HG03442 (cell line): ENCODE measurements around the gene LYRM9.
A peak's percentile ranks its signal among the peaks of the same experiment; 100 is the strongest.
"Not testable (repeated sequence)": the region's sequence is repeated elsewhere in the genome, so short reads cannot be mapped to it uniquely, and the experiment has no call there.

ENCODE experiments used
- ATAC-seq: cut with Tn5 transposase; IDR thresholded peaks from one replicate; pipeline ENCODE4 v1.9.1; 2021; ENCODE audit warnings: mild to moderate bottlenecking, moderate library complexity; ENCODE audit not compliant: unreplicated experiment

LYRM9 gene

DNA sequence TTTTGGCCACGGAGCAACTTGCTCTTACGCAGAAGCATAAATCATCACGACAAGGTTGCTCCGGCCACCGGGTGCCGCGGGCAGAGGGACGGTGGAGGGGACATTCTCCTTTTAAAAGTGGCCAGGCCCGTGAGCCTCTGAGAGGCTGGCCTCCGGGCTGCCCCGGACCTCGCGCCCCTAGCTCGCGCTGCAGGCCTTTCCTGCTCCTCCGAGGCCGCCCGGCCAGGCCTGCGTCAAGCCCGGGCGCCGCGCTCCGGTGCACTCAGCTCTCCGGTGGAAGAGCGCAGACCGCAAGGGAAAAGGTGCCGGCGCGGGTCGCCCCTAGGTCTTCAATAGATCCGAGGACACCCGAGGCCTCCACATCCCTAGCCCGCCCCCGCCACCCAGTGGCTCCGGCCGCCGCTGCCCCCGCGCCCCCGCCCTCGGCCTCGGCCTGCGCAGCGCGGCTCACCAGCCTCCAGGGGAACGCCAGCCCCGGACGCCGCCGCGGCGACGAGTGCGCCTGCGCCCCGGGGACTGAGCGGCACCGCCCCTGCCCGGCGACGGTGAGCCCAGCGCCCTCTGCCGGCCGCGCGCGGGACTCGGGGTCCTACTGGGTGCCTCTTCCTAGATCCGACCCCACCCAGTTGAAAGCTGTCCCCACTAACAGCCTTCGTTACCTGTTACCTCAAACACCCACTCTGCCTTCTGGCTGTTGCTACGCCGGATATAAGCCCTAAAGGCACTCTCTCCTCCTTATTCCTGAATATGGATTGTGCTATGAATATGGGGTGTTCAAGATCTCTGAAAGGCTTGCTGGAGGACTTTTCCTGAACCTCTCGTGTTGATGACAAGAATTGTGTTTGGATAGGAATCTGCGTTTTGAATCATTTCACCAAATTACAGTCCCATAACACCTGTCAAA, at the start of gene LYRM9:
Gene LYRM9 (minus strand): TSS at position 500 of the 904 bp plus-strand sequence. CDS start 10,671 bp downstream, outside the sequence.
- peak; percentile 93 for ATAC-seq

DNA sequence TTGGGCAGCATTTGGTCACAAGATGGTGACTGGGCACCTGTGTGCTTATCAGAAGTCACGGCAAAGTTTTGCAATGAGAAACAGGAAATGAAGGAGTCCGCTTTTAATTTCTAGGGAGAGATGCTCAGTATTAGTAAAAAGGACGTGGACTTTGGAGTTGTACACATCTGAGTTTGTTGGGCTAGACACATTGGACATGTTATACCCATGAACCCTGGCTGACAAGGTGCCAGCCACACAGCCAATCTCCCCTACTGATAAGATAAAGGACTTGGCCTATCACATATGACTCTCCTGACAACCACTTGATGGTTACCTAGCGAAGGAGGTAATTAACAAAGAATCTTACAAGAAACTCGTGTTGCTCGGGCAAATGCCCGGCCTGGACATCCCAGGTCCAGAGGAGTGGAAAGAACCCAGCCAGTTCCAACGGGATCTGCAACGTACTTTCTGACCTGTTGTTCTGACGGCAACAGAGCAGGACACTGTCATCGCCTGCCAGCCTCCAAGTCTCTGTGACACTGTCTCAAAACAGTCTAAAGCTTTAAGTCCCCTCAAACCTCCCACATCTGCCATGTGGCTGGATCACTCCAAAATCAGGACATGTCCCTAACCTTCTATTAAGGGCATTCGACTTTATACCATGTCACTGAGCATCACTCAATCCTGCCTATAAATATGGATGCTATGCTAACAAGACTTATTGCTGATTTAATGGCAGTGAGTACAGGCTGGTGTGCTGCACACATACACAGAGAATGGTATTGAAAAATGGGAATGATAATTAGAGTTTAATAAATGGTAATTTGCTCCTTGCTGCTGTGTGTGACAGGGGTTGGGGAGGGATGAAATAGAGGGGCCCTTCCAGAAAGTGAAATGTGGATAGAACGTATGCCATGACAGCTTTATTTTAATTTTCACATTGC, 47.6 kb upstream of the LYRM9 start:
- ATAC-seq, result no peak

- no peak for ATAC-seq
These were observed 46.6 kb upstream of the LYRM9 start for GRCh38 chr17:27939474-27940465.

- ATAC-seq, result no peak
These were observed 45.7 kb upstream of the LYRM9 start for GRCh38 chr17:27938864-27939263.

- ATAC-seq, result no peak
These were observed 45.1 kb upstream of the LYRM9 start for GRCh38 chr17:27938241-27938640.

- ATAC-seq, result no peak
These were observed 43.9 kb upstream of the LYRM9 start for GRCh38 chr17:27937025-27937546.

- no peak for ATAC-seq
These were observed 36.8 kb upstream of the LYRM9 start for GRCh38 chr17:27930000-27930399.

GRCh38 chr17:27928587-27928986, 35.4 kb upstream of the LYRM9 start:
- no peak for ATAC-seq

- ATAC-seq, result no peak
These were observed 34.6 kb upstream of the LYRM9 start for GRCh38 chr17:27927781-27928180.

- ATAC-seq, result no peak
These were observed 28.4 kb upstream of the LYRM9 start for GRCh38 chr17:27921599-27921998.

GRCh38 chr17:27921077-27921476, 27.9 kb upstream of the LYRM9 start:
- ATAC-seq, result no peak

GRCh38 chr17:27920569-27920968, 27.4 kb upstream of the LYRM9 start:
- no peak for ATAC-seq

DNA sequence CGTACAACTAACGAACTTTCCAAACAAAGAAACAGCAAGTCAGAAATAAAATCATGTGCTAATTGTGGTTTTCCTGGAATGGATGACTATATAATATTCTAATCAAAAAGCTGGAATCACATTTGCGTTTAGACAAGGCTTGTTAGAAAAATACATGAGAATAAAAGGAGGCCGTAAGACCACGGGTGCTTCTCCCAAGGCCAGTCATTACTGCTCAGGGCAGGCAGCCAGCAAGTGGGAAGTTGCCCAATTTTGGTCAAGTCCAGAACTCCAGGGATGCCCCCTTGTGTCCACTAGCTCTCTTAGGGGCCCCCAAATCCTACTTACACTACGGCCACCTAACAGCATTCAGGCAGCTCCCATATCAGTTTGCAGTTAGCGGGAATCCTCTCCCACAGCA, 25.9 kb upstream of the LYRM9 start:
- no peak for ATAC-seq

- no peak for ATAC-seq
These were observed 25.3 kb upstream of the LYRM9 start for GRCh38 chr17:27918498-27918897.

DNA sequence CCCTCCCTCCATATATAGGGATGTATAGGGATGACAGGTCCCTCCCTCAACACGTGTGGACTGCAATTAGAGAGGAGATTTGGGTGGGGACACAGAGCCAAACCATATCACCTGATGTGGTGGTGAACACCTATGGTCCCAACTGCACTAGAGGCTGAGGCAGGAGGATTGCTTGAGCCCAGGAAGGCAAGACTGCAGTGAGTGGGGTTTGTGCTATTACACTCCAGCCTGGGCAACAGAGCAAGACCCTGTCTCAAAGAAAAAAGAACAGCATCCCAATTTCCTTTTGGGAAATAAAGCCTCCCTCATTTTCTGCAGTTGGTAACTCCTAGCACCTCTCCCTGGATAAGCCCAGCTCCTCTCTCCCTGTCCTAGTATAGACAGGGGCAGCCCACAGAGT, 23.8 kb upstream of the LYRM9 start:
- no peak for ATAC-seq

GRCh38 chr17:27915709-27916108, 22.5 kb upstream of the LYRM9 start:
- ATAC-seq, result no peak

DNA sequence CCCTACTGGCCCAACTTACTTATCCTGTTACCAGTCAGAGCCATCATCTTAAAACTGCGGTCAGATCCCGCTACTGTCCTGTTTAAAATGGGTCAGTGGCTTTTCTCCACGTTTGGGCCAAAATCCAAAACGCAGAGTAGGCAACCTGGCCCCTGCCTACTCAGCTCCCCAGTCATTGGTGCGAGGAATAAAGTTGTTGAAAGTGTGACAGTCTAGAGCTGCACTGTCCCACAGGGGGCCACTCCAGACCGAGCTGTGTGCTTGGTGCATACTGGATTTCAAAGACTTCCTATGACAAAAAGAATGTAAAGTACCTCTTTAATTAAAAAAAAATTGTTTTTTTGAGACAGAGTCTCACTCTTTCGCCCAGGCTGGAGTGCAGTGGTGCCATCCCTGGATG, 21.2 kb upstream of the LYRM9 start:
- ATAC-seq, result no peak

- ATAC-seq, result no peak
These were observed 19.8 kb upstream of the LYRM9 start for GRCh38 chr17:27912964-27913363.

- ATAC-seq, result not testable (repeated sequence)
These were observed 19.1 kb upstream of the LYRM9 start for GRCh38 chr17:27912299-27912698.

GRCh38 chr17:27907976-27908558, 14.9 kb upstream of the LYRM9 start:
- no peak for ATAC-seq
